OCI-LY3 (cell line): ENCODE data around the gene SSR4.

Experiments used
- H2AFZ ChIP-seq: fragments of 200-600, 300-600 bp; shearing (Covaris generic); 2 replicates; pipeline ENCODE4 v1.6.0; 2014; ENCODE audit warnings: antibody characterized with exemption, low read depth, low read length
- H3K27ac ChIP-seq: fragments of 200-600, 300-600 bp; sonication (generic); 2 replicates; pipeline ENCODE4 v1.5.1; 2014; ENCODE audit warnings: mild to moderate bottlenecking, low read length, moderate library complexity, mixed read lengths
- H3K27me3 ChIP-seq: fragments of 200-600, 300-600 bp; sonication (generic); 2 replicates; pipeline ENCODE4 v1.6.1; 2014; ENCODE audit warnings: low read depth, low read length, mixed read lengths
- H3K36me3 ChIP-seq: fragments of 200-600, 300-600 bp; sonication (generic); replicated peaks from 2 replicates; pipeline ENCODE3; 2014; ENCODE audit warnings: low read depth, low read length, mixed read lengths
- H3K4me1 ChIP-seq: fragments of 300-600, 200-600 bp; sonication (generic); 2 replicates; pipeline ENCODE4 v1.6.1; 2014; ENCODE audit warnings: low read length, mixed read lengths
- H3K4me2 ChIP-seq: fragments of 200-600, 300-600 bp; sonication (generic); 2 replicates; pipeline ENCODE4 v1.6.1; 2014; ENCODE audit warnings: low read length, mixed read lengths
- H3K4me3 ChIP-seq: fragments of 300-600, 200-600 bp; sonication (generic); 2 replicates; pipeline ENCODE4 v1.5.1; 2014; ENCODE audit warnings: antibody characterized with exemption, mild to moderate bottlenecking, low read length, moderate library complexity
- H3K79me2 ChIP-seq: fragments of 300-600, 200-600 bp; shearing (Covaris generic); 2 replicates; pipeline ENCODE4 v1.6.1; 2014; ENCODE audit warnings: mild to moderate bottlenecking, low read length, mixed read lengths
- H3K9ac ChIP-seq: fragments of 300-600, 200-600 bp; shearing (Covaris generic); 2 replicates; pipeline ENCODE4 v1.6.0; 2014; ENCODE audit warnings: mild to moderate bottlenecking, low read length, moderate library complexity
- H3K9me3 ChIP-seq: fragments of 200-600, 300-600 bp; shearing (Covaris generic); 2 replicates; pipeline ENCODE4 v1.6.1; 2014; ENCODE audit warnings: low read length, mixed read lengths; ENCODE audit not compliant: insufficient read depth
- H4K20me1 ChIP-seq: fragments of 200-600, 300-600 bp; sonication (generic); 2 replicates; pipeline ENCODE4 v1.6.1; 2016; ENCODE audit warnings: low read length, mixed read lengths; ENCODE audit not compliant: insufficient read depth
- EZH2phosphoT487 ChIP-seq: fragments of 200-600 bp; shearing (Covaris generic); IDR thresholded peaks from 2 replicates; pipeline ENCODE4 v1.6.1; 2018; ENCODE audit warnings: antibody characterized with exemption, mixed run types, low read depth
- TF ChIP-seq, protein P1 (sequence below): fragments of 200-600, 300-600 bp; sonication (generic); IDR thresholded peaks from 2 replicates; pipeline ENCODE4 v1.5.1; 2014; ENCODE audit warnings: antibody characterized with exemption, low read length, low read depth

Gene SSR4

GRCh38 chrX:153818571-153819383, 24.3 kb downstream of the SSR4 start:
- H3K4me3 ChIP-seq, result peak overlapping the region; percentile 72
- TF ChIP-seq, protein P1, sequence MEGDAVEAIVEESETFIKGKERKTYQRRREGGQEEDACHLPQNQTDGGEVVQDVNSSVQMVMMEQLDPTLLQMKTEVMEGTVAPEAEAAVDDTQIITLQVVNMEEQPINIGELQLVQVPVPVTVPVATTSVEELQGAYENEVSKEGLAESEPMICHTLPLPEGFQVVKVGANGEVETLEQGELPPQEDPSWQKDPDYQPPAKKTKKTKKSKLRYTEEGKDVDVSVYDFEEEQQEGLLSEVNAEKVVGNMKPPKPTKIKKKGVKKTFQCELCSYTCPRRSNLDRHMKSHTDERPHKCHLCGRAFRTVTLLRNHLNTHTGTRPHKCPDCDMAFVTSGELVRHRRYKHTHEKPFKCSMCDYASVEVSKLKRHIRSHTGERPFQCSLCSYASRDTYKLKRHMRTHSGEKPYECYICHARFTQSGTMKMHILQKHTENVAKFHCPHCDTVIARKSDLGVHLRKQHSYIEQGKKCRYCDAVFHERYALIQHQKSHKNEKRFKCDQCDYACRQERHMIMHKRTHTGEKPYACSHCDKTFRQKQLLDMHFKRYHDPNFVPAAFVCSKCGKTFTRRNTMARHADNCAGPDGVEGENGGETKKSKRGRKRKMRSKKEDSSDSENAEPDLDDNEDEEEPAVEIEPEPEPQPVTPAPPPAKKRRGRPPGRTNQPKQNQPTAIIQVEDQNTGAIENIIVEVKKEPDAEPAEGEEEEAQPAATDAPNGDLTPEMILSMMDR, result no peak
- no peak for TF ChIP-seq EZH2phosphoT487
- peak overlapping the region; percentile 32; the same call in 1 of the 2 replicates for H3K9ac ChIP-seq
- H3K79me2 ChIP-seq, result no peaks in the 10 kb centered on the region
- peaks cover 12% of the 10 kb centered on the region for H3K4me1 ChIP-seq
- no peak overlapping the region for H3K27ac ChIP-seq
- H3K4me2 ChIP-seq, result peak overlapping the region; percentile 62
- H2AFZ ChIP-seq, result peak overlapping the region; percentile 65; the same call in 1 of the 2 replicates
- no peaks in the 10 kb centered on the region; the same call in 1 of the 2 replicates for H3K27me3 ChIP-seq
- no peaks in the 10 kb centered on the region for H3K36me3 ChIP-seq
- no peaks in the 10 kb centered on the region for H3K9me3 ChIP-seq
- no peaks in the 10 kb centered on the region for H4K20me1 ChIP-seq

DNA sequence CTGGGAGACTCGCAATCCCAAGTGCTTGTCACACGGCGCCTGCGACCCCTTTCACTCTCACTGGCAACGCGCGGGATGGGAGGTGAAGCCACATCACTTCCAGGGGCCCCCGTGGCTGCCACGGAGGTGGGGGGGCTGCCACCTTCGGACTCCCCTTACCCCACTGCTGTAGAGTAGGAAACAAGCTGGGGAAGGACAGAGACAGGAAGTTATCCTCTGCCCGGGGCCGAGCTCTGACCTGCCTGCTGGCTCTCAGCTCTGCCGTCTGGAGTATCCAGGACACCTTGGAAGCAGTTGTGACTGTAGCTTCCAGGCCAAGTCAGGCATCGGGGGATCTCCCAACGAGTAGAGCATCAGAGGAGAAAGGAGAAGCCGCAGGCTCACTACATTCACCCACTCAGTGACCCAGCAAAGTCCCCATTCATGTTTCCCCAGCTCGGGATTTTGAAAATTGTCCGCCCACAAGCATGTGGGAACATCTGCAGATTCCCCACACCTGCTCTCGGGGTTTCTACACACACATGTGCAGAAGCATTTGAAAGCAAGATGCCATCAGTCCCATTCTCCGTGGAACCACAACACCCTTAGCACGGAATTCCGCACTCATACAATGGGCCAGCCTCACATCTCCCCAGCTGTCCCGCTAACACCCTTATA, 25.0 kb downstream of the SSR4 start:
- no peaks in the 10 kb centered on the region for H3K36me3 ChIP-seq
- peak overlapping the region; percentile 65; the same call in 1 of the 2 replicates for H2AFZ ChIP-seq
- H3K4me3 ChIP-seq, result peak overlapping the region; percentile 72
- no peak overlapping the region for H3K27ac ChIP-seq
- H3K79me2 ChIP-seq, result no peaks in the 10 kb centered on the region
- no peaks in the 10 kb centered on the region for H3K9me3 ChIP-seq
- H3K9ac ChIP-seq, result peak overlapping the region; percentile 32; the same call in 1 of the 2 replicates
- TF ChIP-seq, protein P1, result no peak
- TF ChIP-seq EZH2phosphoT487, result no peak
- H3K27me3 ChIP-seq, result no peaks in the 10 kb centered on the region; the same call in 1 of the 2 replicates
- H3K4me1 ChIP-seq, result peaks cover 12% of the 10 kb centered on the region
- no peaks in the 10 kb centered on the region for H4K20me1 ChIP-seq
- peak overlapping the region; percentile 62 for H3K4me2 ChIP-seq

DNA sequence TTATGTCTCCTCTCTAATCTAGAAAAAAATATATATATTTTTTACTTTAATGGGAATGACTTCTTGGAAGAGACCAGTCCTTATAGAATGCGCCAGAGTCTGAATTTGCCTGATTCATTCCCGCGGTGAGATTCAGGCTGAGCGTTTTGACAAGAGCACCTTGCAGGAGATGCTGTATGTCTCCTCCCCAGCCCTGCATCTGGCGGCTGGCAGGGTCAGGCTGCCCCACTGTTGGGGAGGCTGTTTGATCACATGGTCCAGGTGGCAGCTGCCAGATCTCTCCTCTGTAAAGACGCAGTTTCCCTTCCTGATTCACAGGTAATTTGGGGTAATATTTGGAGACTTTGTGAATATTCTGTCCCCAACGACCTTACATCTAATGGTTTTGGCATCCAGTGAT, 26.1 kb downstream of the SSR4 start:
- H4K20me1 ChIP-seq, result no peaks in the 10 kb centered on the region
- H3K27ac ChIP-seq, result no peak overlapping the region
- H2AFZ ChIP-seq, result peak overlapping the region; percentile 71; the same call in 1 of the 2 replicates
- TF ChIP-seq, protein P1, result no peak
- TF ChIP-seq EZH2phosphoT487, result no peak
- H3K27me3 ChIP-seq, result peaks cover 6% of the 10 kb centered on the region
- peak overlapping the region; percentile 51 for H3K4me3 ChIP-seq
- H3K4me2 ChIP-seq, result peak overlapping the region; percentile 65
- H3K4me1 ChIP-seq, result peaks cover 12% of the 10 kb centered on the region
- H3K9me3 ChIP-seq, result no peaks in the 10 kb centered on the region
- H3K9ac ChIP-seq, result no peak overlapping the region
- H3K79me2 ChIP-seq, result no peaks in the 10 kb centered on the region
- no peaks in the 10 kb centered on the region for H3K36me3 ChIP-seq

DNA sequence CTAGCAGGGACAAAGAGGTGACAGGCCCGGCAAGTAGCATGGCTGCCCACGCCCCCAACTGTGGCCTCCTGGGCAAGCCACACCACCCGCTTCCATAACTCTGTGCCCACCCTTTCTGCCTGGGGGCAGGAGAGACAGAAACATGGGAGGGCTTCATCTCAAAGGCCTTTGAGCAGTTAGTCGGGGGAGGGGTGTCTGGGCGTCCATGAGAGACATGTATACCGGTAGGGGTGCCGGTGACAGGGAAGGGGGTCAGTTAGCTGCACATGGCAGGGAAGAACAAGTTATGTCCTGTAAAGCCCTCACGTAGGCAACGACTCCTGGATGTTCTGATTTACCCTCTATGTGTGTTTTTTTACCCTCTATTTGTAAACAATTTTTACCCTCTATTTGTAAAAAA, 26.6 kb downstream of the SSR4 start:
- H3K9ac ChIP-seq, result no peak overlapping the region
- H3K27me3 ChIP-seq, result peaks cover 6% of the 10 kb centered on the region
- H3K4me1 ChIP-seq, result peaks cover 12% of the 10 kb centered on the region
- no peak overlapping the region for H3K27ac ChIP-seq
- peak overlapping the region; percentile 71; the same call in 1 of the 2 replicates for H2AFZ ChIP-seq
- H3K9me3 ChIP-seq, result no peaks in the 10 kb centered on the region
- H3K4me2 ChIP-seq, result peak overlapping the region; percentile 65
- no peaks in the 10 kb centered on the region for H4K20me1 ChIP-seq
- no peaks in the 10 kb centered on the region for H3K36me3 ChIP-seq
- no peak for TF ChIP-seq EZH2phosphoT487
- TF ChIP-seq, protein P1, result no peak
- peak overlapping the region; percentile 51 for H3K4me3 ChIP-seq
- H3K79me2 ChIP-seq, result no peaks in the 10 kb centered on the region
